ENCODE results near the gene CASP2. TPM values are rescaled to one million over a fixed set of nuclear protein-coding genes. Genes with fewer than 3 reads are reported as not detected.
"Not testable (repeated sequence)": the region's sequence is repeated elsewhere in the genome, so short reads cannot be mapped to it uniquely, and the experiment has no call there.

CASP2 gene
- total RNA-seq, 4 donors from 2014 or later: 18.4 to 25.2 (median 21.3) TPM

GRCh38 chr7:143261901-143262300 is 26.2 kb upstream of the CASP2 start:
- Histone ChIP-seq H3K4me1 (peaks cover 0 to 29% (median 18%) of the 10 kb centered on the region in 4 donors), H3K27ac (no peak overlapping the region), H3K4me3 (no peak overlapping the region), H3K9me3 (no peaks in the 10 kb centered on the region), H3K27me3 (no peaks in the 10 kb centered on the region), H3K36me3 (peaks cover 0 to 2% (median 0%) of the 10 kb centered on the region in 3 donors)
- no peak for TF ChIP-seq CTCF (IDR thresholded peaks at IDR 0.05)
- TF ChIP-seq POLR2A (IDR thresholded peaks at IDR 0.05): no peak
- TF ChIP-seq EP300 (IDR thresholded peaks at IDR 0.05): no peak
- DNase-seq (ENCODE audit: low spot score in 2 of 2): no peak
- 80 to 94% methylated on average over 1 of the region's 1 CpG for whole genome bisulfite sequencing, 2 donors

GRCh38 chr7:143263266-143264195 is 24.6 kb upstream of the CASP2 start, which contains the start of gene GSTK1:
Gene GSTK1 (plus strand): TSS chr7:143263441. CDS start chr7:143263514, 73 bp downstream.
- Histone ChIP-seq H3K36me3 (peaks cover 0 to 19% (median 0%) of the 10 kb centered on the region in 3 donors), H3K9me3 (no peaks in the 10 kb centered on the region), H3K27ac (peak within 1 kb of the TSS; percentile 49 to 94 (median 88)), H3K4me3 (peak within 1 kb of the TSS; percentile 59 to 91 (median 76)), H3K4me1 (peaks cover 0 to 35% (median 18%) of the 10 kb centered on the region in 4 donors), H3K27me3 (no peaks in the 10 kb centered on the region)
- TF ChIP-seq EP300 (IDR thresholded peaks at IDR 0.05): peak; percentile 18 to 79
- TF ChIP-seq POLR2A (IDR thresholded peaks at IDR 0.05): peak; percentile 26 to 72
- TF ChIP-seq CTCF (IDR thresholded peaks at IDR 0.05): no peak
- 1% methylated on average over 37 to 38 of the region's 48 CpGs for WGBS, 2 donors
- DNase-seq (ENCODE audit: low spot score in 2 of 2): peak; percentile 66 to 70

- peaks cover 0 to 39% (median 18%) of the 10 kb centered on the region in 4 donors for H3K4me1 ChIP-seq
- H3K4me3 ChIP-seq: peak overlapping the region; percentile 59 to 91 (median 76)
- not testable (repeated sequence) for DNase-seq (ENCODE audit: low spot score in 2 of 2); H3K27me3 ChIP-seq; H3K9me3 ChIP-seq
- 41 to 48% methylated on average over 15 of the region's 15 CpGs for WGBS, 2 donors
- peak overlapping the region in 3 of 4 donors; percentile 83 to 94 (median 94) for H3K27ac ChIP-seq
- H3K36me3 ChIP-seq: peaks cover 0 to 25% (median 0%) of the 10 kb centered on the region in 3 donors
These were observed 24.0 kb upstream of the CASP2 start for GRCh38 chr7:143264196-143264568.

GRCh38 chr7:143265017-143265693 is 23.0 kb upstream of the CASP2 start:
- 39 to 48% methylated on average over 15 of the region's 15 CpGs for WGBS, 2 donors
- Histone ChIP-seq H3K9me3 (no peaks in the 10 kb centered on the region), H3K4me1 (peaks cover 0 to 39% (median 18%) of the 10 kb centered on the region in 4 donors), H3K4me3 (peak overlapping the region in 3 of 4 donors; percentile 59 to 91 (median 90)), H3K36me3 (peaks cover 0 to 35% (median 0%) of the 10 kb centered on the region in 3 donors), H3K27ac (peak overlapping the region in 2 of 4 donors; percentile 94), H3K27me3 (no peaks in the 10 kb centered on the region)
- DNase-seq (ENCODE audit: low spot score in 2 of 2): no peak
- TF ChIP-seq POLR2A (IDR thresholded peaks at IDR 0.05) (no peak), CTCF (IDR thresholded peaks at IDR 0.05) (no peak), EP300 (IDR thresholded peaks at IDR 0.05) (no peak)

- H3K27me3 ChIP-seq: no peaks in the 10 kb centered on the region
- H3K27ac ChIP-seq: no peak overlapping the region
- no peak overlapping the region for H3K4me3 ChIP-seq
- H3K36me3 ChIP-seq: peaks cover 0 to 38% (median 2%) of the 10 kb centered on the region in 3 donors
- H3K9me3 ChIP-seq: no peaks in the 10 kb centered on the region
- H3K4me1 ChIP-seq: peaks cover 0 to 30% (median 14%) of the 10 kb centered on the region in 4 donors
- TF ChIP-seq POLR2A (IDR thresholded peaks at IDR 0.05) (no peak), EP300 (IDR thresholded peaks at IDR 0.05) (no peak), CTCF (IDR thresholded peaks at IDR 0.05) (no peak)
- DNase-seq (ENCODE audit: low spot score in 2 of 2): no peak
- WGBS, 2 donors: 66 to 76% methylated on average over 5 of the region's 5 CpGs
These were observed 18.9 kb upstream of the CASP2 start for GRCh38 chr7:143269251-143269650.

Data from tibial nerve (tissue), 4 donors.